Osteoblast (primary cell): Measurements from ENCODE around the gene JUND. TPM values are rescaled to one million over a fixed set of nuclear protein-coding genes. Genes with fewer than 3 reads are reported as not detected.

Experiments
- DNase-seq: peaks from one replicate; pipeline ENCODE4 v3.0.0; 2011; ENCODE audit warnings: low spot score, mixed read lengths; ENCODE audit not compliant: insufficient read length; ENCODE audit errors: missing footprints
- H2AFZ ChIP-seq: 2 replicates; pipeline ENCODE4 v1.6.0; 2011; ENCODE audit warnings: mild to moderate bottlenecking, low read length
- H3K27ac ChIP-seq: 2 replicates; pipeline ENCODE4 v1.5.1; 2011; ENCODE audit warnings: mild to moderate bottlenecking, low read depth, low read length, moderate library complexity
- H3K27me3 ChIP-seq: 2 replicates; pipeline ENCODE4 v1.6.0; 2012; ENCODE audit warnings: mild to moderate bottlenecking, control low read depth, inconsistent platforms, low read length, moderate library complexity; ENCODE audit not compliant: insufficient read depth
- H3K36me3 ChIP-seq: 2 replicates; pipeline ENCODE4 v1.5.1; 2011; ENCODE audit warnings: mild to moderate bottlenecking, low read length, control low read depth, moderate library complexity; ENCODE audit not compliant: insufficient read depth
- H3K4me1 ChIP-seq: 2 replicates; pipeline ENCODE4 v1.5.1; 2011; ENCODE audit warnings: mild to moderate bottlenecking, low read length, control low read depth, moderate library complexity; ENCODE audit not compliant: insufficient read depth
- H3K4me2 ChIP-seq: 2 replicates; pipeline ENCODE4 v1.6.0; 2011; ENCODE audit warnings: mild to moderate bottlenecking, low read length; ENCODE audit not compliant: insufficient read depth
- H3K4me3 ChIP-seq: fragments of 200-600 bp; sonication (generic); 3 replicates; pipeline ENCODE4 v1.5.1; 2012; ENCODE audit warnings: mild to moderate bottlenecking, low read length, inconsistent platforms; ENCODE audit not compliant: insufficient read depth
- H3K79me2 ChIP-seq: 2 replicates; pipeline ENCODE4 v1.6.0; 2012; ENCODE audit warnings: mild to moderate bottlenecking, low read length, control low read depth, inconsistent platforms; ENCODE audit not compliant: insufficient read depth
- H3K9me3 ChIP-seq: 2 replicates; pipeline ENCODE4 v1.5.1; 2011; ENCODE audit warnings: low read depth, low read length, control low read depth
- H4K20me1 ChIP-seq: 2 replicates; pipeline ENCODE4 v1.6.0; 2012; ENCODE audit warnings: mild to moderate bottlenecking, low read length, control low read depth; ENCODE audit not compliant: insufficient read depth
- CTCF ChIP-seq: IDR thresholded peaks from 2 replicates; pipeline ENCODE4 v1.5.1; 2011; ENCODE audit warnings: mild to moderate bottlenecking, low read depth, low read length, moderate library complexity; ENCODE audit errors: extremely low read depth
- total RNA-seq: library from RNA; depleted of rRNA; stranded (reverse); fragments of >200 nt; gene quantifications from 2 replicates; pipeline ENCODE4 v1.2.3, GENCODE V29; 2012

The JUND gene
- total RNA-seq, 1 donor = 170 TPM

GRCh38 chr19:18266771-18267686 is 14.4 kb downstream of the JUND start:
- peak; percentile 66 for DNase-seq

GRCh38 chr19:18265582-18265981 is 15.8 kb downstream of the JUND start:
- no peak overlapping the region for H2AFZ ChIP-seq
- H3K4me1 ChIP-seq = no peaks in the 10 kb centered on the region
- no peak for DNase-seq
- H3K36me3 ChIP-seq = peaks cover 32% of the 10 kb centered on the region
- H3K27me3 ChIP-seq = no peaks in the 10 kb centered on the region
- no peaks in the 10 kb centered on the region for H3K9me3 ChIP-seq
- no peak overlapping the region for H3K4me3 ChIP-seq
- H4K20me1 ChIP-seq = peaks cover 44% of the 10 kb centered on the region
- H3K27ac ChIP-seq = no peak overlapping the region
- H3K79me2 ChIP-seq = peaks cover 2% of the 10 kb centered on the region
- H3K4me2 ChIP-seq = no peak overlapping the region
- TF ChIP-seq CTCF = no peak

More at GRCh38 chr19:18266771-18267686, 14.4 kb downstream of the JUND start:
- peaks cover 40% of the 10 kb centered on the region for H4K20me1 ChIP-seq
- no peaks in the 10 kb centered on the region for H3K27me3 ChIP-seq
- H3K9me3 ChIP-seq = no peaks in the 10 kb centered on the region
- peaks cover 32% of the 10 kb centered on the region for H3K36me3 ChIP-seq
- no peaks in the 10 kb centered on the region for H3K4me1 ChIP-seq
- no peak overlapping the region for H3K4me2 ChIP-seq
- no peak overlapping the region for H3K27ac ChIP-seq
- no peak for TF ChIP-seq CTCF
- no peak overlapping the region for H2AFZ ChIP-seq
- peaks cover 2% of the 10 kb centered on the region for H3K79me2 ChIP-seq
- no peak overlapping the region for H3K4me3 ChIP-seq

GRCh38 chr19:18264971-18265540 is 16.4 kb downstream of the JUND start:
- peak; percentile 82 for DNase-seq
- peaks cover 49% of the 10 kb centered on the region for H4K20me1 ChIP-seq
- no peaks in the 10 kb centered on the region for H3K9me3 ChIP-seq
- no peaks in the 10 kb centered on the region for H3K27me3 ChIP-seq
- TF ChIP-seq CTCF = no peak
- no peak overlapping the region for H3K4me2 ChIP-seq
- H2AFZ ChIP-seq = no peak overlapping the region
- H3K79me2 ChIP-seq = peaks cover 2% of the 10 kb centered on the region
- H3K4me1 ChIP-seq = peaks cover 4% of the 10 kb centered on the region
- H3K36me3 ChIP-seq = peaks cover 32% of the 10 kb centered on the region
- H3K4me3 ChIP-seq = no peak overlapping the region
- H3K27ac ChIP-seq = no peak overlapping the region
